Measurements from ENCODE around the gene MCOLN2.

MCOLN2 gene

GRCh38 chr1:84888753-84889152 lies 108.2 kb downstream of the MCOLN2 start:
- H3F3A ChIP-seq (ENCODE audit: control insufficient read depth, insufficient read depth), result no peaks in the 10 kb centered on the region
- H4K20me1 ChIP-seq (ENCODE audit: control insufficient read depth, insufficient read depth, low read depth, low read length), result no peaks in the 10 kb centered on the region
- no peaks in the 10 kb centered on the region for H3K36me3 ChIP-seq (ENCODE audit: control insufficient read depth, low read length)
- TF ChIP-seq EZH2phosphoT487 (IDR thresholded peaks at IDR 0.05; ENCODE audit: borderline replicate concordance, low read length) (no peak), CTCF (IDR thresholded peaks at IDR 0.05; ENCODE audit: low read depth, low read length, poor library complexity, severe bottlenecking) (no peak)
- H3K79me2 ChIP-seq (ENCODE audit: control insufficient read depth, low read length), result no peaks in the 10 kb centered on the region
- H3K27ac ChIP-seq (ENCODE audit: low read depth, low read length), result no peak overlapping the region
- no peak overlapping the region for H3K4me3 ChIP-seq (ENCODE audit: low read length)
- H3K27me3 ChIP-seq (ENCODE audit: control insufficient read depth, low read length), result no peaks in the 10 kb centered on the region
- H3K4me1 ChIP-seq (ENCODE audit: control insufficient read depth, low read length), result no peaks in the 10 kb centered on the region
- no peaks in the 10 kb centered on the region; the same call in 1 of the 2 replicates for H3K9me3 ChIP-seq (ENCODE audit: control insufficient read depth, insufficient read depth, low read length)
- no peak overlapping the region for H3K4me2 ChIP-seq (ENCODE audit: low read length)
- no peaks in the 10 kb centered on the region for H3K9me2 ChIP-seq (replicated peaks; ENCODE audit: control insufficient read depth, low read length)

GRCh38 chr1:84887261-84887934 lies 109.5 kb downstream of the MCOLN2 start:
- Histone ChIP-seq H3K27ac (ENCODE audit: low read depth, low read length) (no peak overlapping the region), H3K79me2 (ENCODE audit: control insufficient read depth, low read length) (no peaks in the 10 kb centered on the region), H3K9me3 (ENCODE audit: control insufficient read depth, insufficient read depth, low read length) (no peaks in the 10 kb centered on the region; the same call in 1 of the 2 replicates), H3K4me1 (ENCODE audit: control insufficient read depth, low read length) (no peaks in the 10 kb centered on the region), H3K4me3 (ENCODE audit: low read length) (no peak overlapping the region), H4K20me1 (ENCODE audit: control insufficient read depth, insufficient read depth, low read depth, low read length) (no peaks in the 10 kb centered on the region), H3K27me3 (ENCODE audit: control insufficient read depth, low read length) (no peaks in the 10 kb centered on the region), H3K36me3 (ENCODE audit: control insufficient read depth, low read length) (no peaks in the 10 kb centered on the region), H3F3A (ENCODE audit: control insufficient read depth, insufficient read depth) (no peaks in the 10 kb centered on the region), H3K4me2 (ENCODE audit: low read length) (no peak overlapping the region), H3K9me2 (replicated peaks; ENCODE audit: control insufficient read depth, low read length) (no peaks in the 10 kb centered on the region)
- no peak for TF ChIP-seq EZH2phosphoT487 (IDR thresholded peaks at IDR 0.05; ENCODE audit: borderline replicate concordance, low read length)
- TF ChIP-seq CTCF (IDR thresholded peaks at IDR 0.05; ENCODE audit: low read depth, low read length, poor library complexity, severe bottlenecking), result no peak

GRCh38 chr1:84885469-84885868 lies 111.4 kb downstream of the MCOLN2 start:
- Histone ChIP-seq H3F3A (ENCODE audit: control insufficient read depth, insufficient read depth) (no peaks in the 10 kb centered on the region), H3K4me1 (ENCODE audit: control insufficient read depth, low read length) (no peaks in the 10 kb centered on the region), H3K27ac (ENCODE audit: low read depth, low read length) (no peak overlapping the region), H3K27me3 (ENCODE audit: control insufficient read depth, low read length) (no peaks in the 10 kb centered on the region), H3K9me3 (ENCODE audit: control insufficient read depth, insufficient read depth, low read length) (no peaks in the 10 kb centered on the region), H3K4me3 (ENCODE audit: low read length) (no peak overlapping the region), H3K36me3 (ENCODE audit: control insufficient read depth, low read length) (no peaks in the 10 kb centered on the region), H3K4me2 (ENCODE audit: low read length) (no peak overlapping the region), H3K79me2 (ENCODE audit: control insufficient read depth, low read length) (no peaks in the 10 kb centered on the region), H3K9me2 (replicated peaks; ENCODE audit: control insufficient read depth, low read length) (no peaks in the 10 kb centered on the region), H4K20me1 (ENCODE audit: control insufficient read depth, insufficient read depth, low read depth, low read length) (no peaks in the 10 kb centered on the region)
- TF ChIP-seq CTCF (IDR thresholded peaks at IDR 0.05; ENCODE audit: low read depth, low read length, poor library complexity, severe bottlenecking) (no peak), EZH2phosphoT487 (IDR thresholded peaks at IDR 0.05; ENCODE audit: borderline replicate concordance, low read length) (no peak)
